Adipocyte (in vitro differentiated cells): ENCODE results near the gene OBSL1.

Experiments used
- DNase-seq: peaks from one replicate; pipeline ENCODE4 v3.0.0-alpha.2; 2015; ENCODE audit warnings: low read depth
- H3K27me3 ChIP-seq: replicated peaks from 2 replicates; pipeline ENCODE4 v1.7.0; 2013; ENCODE audit warnings: mild to moderate bottlenecking, low read length, moderate library complexity; ENCODE audit not compliant: control insufficient read depth, insufficient read depth
- H3K36me3 ChIP-seq: 2 replicates; pipeline ENCODE4 v1.7.0; 2013; ENCODE audit warnings: low read length, mild to moderate bottlenecking, moderate library complexity; ENCODE audit not compliant: control insufficient read depth, insufficient read depth, severe bottlenecking
- H3K4me1 ChIP-seq: 2 replicates; pipeline ENCODE4 v1.7.0; 2013; ENCODE audit warnings: mild to moderate bottlenecking, low read length, moderate library complexity; ENCODE audit not compliant: control insufficient read depth, insufficient read depth
- H3K4me3 ChIP-seq: 2 replicates; pipeline ENCODE4 v1.7.0; 2013; ENCODE audit warnings: mild to moderate bottlenecking, low read length, moderate library complexity
- H3K9ac ChIP-seq: 2 replicates; pipeline ENCODE4 v1.7.0; 2013; ENCODE audit warnings: mild to moderate bottlenecking, low read length, moderate library complexity
- H3K9me3 ChIP-seq: 2 replicates; pipeline ENCODE4 v1.7.0; 2013; ENCODE audit warnings: mild to moderate bottlenecking, low read length, moderate library complexity; ENCODE audit not compliant: control insufficient read depth

Gene OBSL1

GRCh38 chr2:219572237-219573001 lies 1.1 kb upstream of the OBSL1 start, which contains the start of gene INHA:
Gene INHA, plus strand, starts transcription at chr2:219572310. Its CDS starts 65 bp downstream, at chr2:219572375.
- no peak for DNase-seq
- H3K4me3 ChIP-seq = peak within 1 kb of the TSS; percentile 83
- H3K9me3 ChIP-seq = no peaks in the 10 kb centered on the region
- H3K27me3 ChIP-seq = peaks cover 13% of the 10 kb centered on the region
- peak within 1 kb of the TSS; percentile 95 for H3K9ac ChIP-seq
- H3K4me1 ChIP-seq = peaks cover 29% of the 10 kb centered on the region
- H3K36me3 ChIP-seq = peaks cover 19% of the 10 kb centered on the region

- no peaks in the 10 kb centered on the region for H3K9me3 ChIP-seq
- H3K4me3 ChIP-seq = peak overlapping the region; percentile 83
- H3K9ac ChIP-seq = peak overlapping the region; percentile 95
- H3K27me3 ChIP-seq = peaks cover 2% of the 10 kb centered on the region
- H3K36me3 ChIP-seq = peaks cover 32% of the 10 kb centered on the region
- peak; percentile 62 for DNase-seq
- H3K4me1 ChIP-seq = peaks cover 19% of the 10 kb centered on the region
Measured at GRCh38 chr2:219570924-219571310, 422 bp downstream of the OBSL1 start.

GRCh38 chr2:219570194-219570923 lies 980 bp downstream of the OBSL1 start:
- H3K4me3 ChIP-seq = peak overlapping the region; percentile 83
- peak; percentile 70 for DNase-seq
- no peaks in the 10 kb centered on the region for H3K9me3 ChIP-seq
- peak overlapping the region; percentile 95 for H3K9ac ChIP-seq
- H3K36me3 ChIP-seq = peaks cover 32% of the 10 kb centered on the region
- no peaks in the 10 kb centered on the region for H3K27me3 ChIP-seq
- peaks cover 19% of the 10 kb centered on the region for H3K4me1 ChIP-seq

- Histone ChIP-seq H3K36me3 (peaks cover 35% of the 10 kb centered on the region), H3K4me3 (peak overlapping the region; percentile 83), H3K9ac (peak overlapping the region; percentile 95), H3K27me3 (no peaks in the 10 kb centered on the region), H3K4me1 (peaks cover 19% of the 10 kb centered on the region), H3K9me3 (no peaks in the 10 kb centered on the region)
- no peak for DNase-seq
Measured at GRCh38 chr2:219569635-219570034, 1.7 kb downstream of the OBSL1 start.

- H3K9ac ChIP-seq = no peak overlapping the region
- peak overlapping the region; percentile 83 for H3K4me3 ChIP-seq
- no peaks in the 10 kb centered on the region for H3K9me3 ChIP-seq
- H3K4me1 ChIP-seq = peaks cover 19% of the 10 kb centered on the region
- no peaks in the 10 kb centered on the region for H3K27me3 ChIP-seq
- H3K36me3 ChIP-seq = peaks cover 41% of the 10 kb centered on the region
- peak; percentile 30 for DNase-seq
Measured at GRCh38 chr2:219569041-219569440, 2.3 kb downstream of the OBSL1 start.

GRCh38 chr2:219567791-219568361 lies 3.5 kb downstream of the OBSL1 start:
- Histone ChIP-seq H3K9ac (no peak overlapping the region), H3K36me3 (peaks cover 49% of the 10 kb centered on the region), H3K9me3 (no peaks in the 10 kb centered on the region), H3K4me3 (no peak overlapping the region), H3K4me1 (peaks cover 19% of the 10 kb centered on the region), H3K27me3 (no peaks in the 10 kb centered on the region)
- no peak for DNase-seq

GRCh38 chr2:219567131-219567530 lies 4.2 kb downstream of the OBSL1 start:
- DNase-seq = no peak
- no peaks in the 10 kb centered on the region for H3K9me3 ChIP-seq
- no peak overlapping the region for H3K9ac ChIP-seq
- H3K27me3 ChIP-seq = no peaks in the 10 kb centered on the region
- peaks cover 19% of the 10 kb centered on the region for H3K4me1 ChIP-seq
- H3K36me3 ChIP-seq = peaks cover 49% of the 10 kb centered on the region
- no peak overlapping the region for H3K4me3 ChIP-seq

GRCh38 chr2:219566640-219567039 lies 4.7 kb downstream of the OBSL1 start:
- Histone ChIP-seq H3K4me3 (no peak overlapping the region), H3K27me3 (no peaks in the 10 kb centered on the region), H3K4me1 (peaks cover 14% of the 10 kb centered on the region), H3K9ac (no peak overlapping the region), H3K36me3 (peaks cover 49% of the 10 kb centered on the region), H3K9me3 (no peaks in the 10 kb centered on the region)
- no peak for DNase-seq

- Histone ChIP-seq H3K4me3 (no peak overlapping the region), H3K4me1 (peaks cover 22% of the 10 kb centered on the region), H3K36me3 (peaks cover 49% of the 10 kb centered on the region), H3K27me3 (no peaks in the 10 kb centered on the region), H3K9ac (no peak overlapping the region), H3K9me3 (no peaks in the 10 kb centered on the region)
- no peak for DNase-seq
Measured at GRCh38 chr2:219565130-219566080, 5.9 kb downstream of the OBSL1 start.

GRCh38 chr2:219563271-219563928 lies 7.9 kb downstream of the OBSL1 start:
- Histone ChIP-seq H3K9ac (no peak overlapping the region), H3K4me1 (peaks cover 22% of the 10 kb centered on the region), H3K36me3 (peaks cover 38% of the 10 kb centered on the region), H3K9me3 (no peaks in the 10 kb centered on the region), H3K27me3 (no peaks in the 10 kb centered on the region), H3K4me3 (no peak overlapping the region)
- DNase-seq = no peak
